Epidermal melanocyte (primary cell): Measurements from ENCODE around the gene RBMS3.
"Not testable (repeated sequence)": the region's sequence is repeated elsewhere in the genome, so short reads cannot be mapped to it uniquely, and the experiment has no call there.

Experiments
- DNase-seq: peaks from one replicate; pipeline ENCODE4 v3.0.0; 2011; ENCODE audit warnings: low spot score; ENCODE audit not compliant: insufficient read length

RBMS3 gene

DNA sequence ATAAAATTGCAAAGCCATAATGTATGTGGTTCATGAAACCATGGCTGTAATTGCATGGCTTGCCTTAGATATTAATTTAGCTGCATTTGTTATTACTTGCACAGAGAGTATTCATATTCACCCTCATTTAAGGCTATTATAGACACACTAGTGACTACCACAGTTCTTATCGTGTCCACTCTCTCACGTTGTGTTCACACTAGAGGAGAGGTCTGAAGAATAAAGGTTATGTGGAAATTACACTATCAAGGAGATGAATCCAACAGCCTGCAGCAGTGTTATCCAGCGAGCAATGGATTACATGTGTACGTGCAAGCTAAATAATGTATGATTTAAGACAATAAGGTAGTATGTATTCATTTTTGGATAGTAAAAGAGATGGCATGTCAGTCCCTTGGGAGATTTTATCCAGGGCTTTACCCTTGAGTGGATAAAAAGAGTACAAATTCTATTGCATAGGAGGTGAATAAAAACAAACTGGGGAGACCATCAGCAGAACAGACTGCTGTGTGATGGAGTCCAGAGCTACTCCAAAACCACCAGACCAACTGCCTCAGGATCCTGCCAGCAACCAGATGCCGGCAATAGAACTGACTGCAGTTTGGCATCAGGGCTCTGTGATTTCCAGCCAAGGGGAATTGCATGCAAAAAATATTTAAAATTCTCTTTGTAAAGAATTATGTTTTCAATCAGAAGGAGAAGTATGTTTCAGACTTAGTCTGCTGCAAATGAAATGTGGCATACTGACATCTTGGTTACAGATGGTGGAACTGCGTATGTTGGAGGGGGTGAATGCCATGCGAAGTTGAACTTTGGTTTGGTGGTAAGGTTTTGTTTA is 146.6 kb downstream of the RBMS3 start:
- DNase-seq = peak; percentile 52

DNA sequence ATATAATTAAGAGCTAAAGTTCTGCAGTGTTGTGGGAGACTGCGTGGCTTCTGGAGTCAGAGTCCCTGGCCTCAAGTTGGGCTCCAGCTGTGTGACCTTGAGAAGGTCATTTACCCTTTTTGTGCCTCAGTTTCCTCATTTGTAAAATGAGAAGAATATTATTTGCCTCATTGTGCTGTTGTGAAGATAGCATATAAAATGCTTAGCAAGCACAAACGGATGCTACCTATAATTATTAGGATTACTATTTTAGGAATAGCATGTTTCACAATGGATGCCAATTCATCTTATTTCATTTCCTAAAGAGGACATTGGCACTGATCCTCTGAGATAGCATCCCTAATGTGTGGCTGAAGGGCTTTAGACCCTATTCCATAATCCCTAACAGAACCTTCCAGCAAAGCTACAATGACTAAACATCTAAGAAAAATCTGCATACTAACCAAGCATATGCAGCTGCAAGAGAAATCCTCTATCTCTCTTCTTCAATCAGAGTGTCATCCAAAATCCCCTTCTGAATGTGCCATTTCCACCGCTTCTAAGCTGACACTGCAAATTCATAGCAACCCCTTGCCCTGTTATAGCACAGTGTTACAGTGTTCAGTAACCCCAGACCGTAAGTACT is 148.3 kb downstream of the RBMS3 start:
- DNase-seq = no peak

- DNase-seq = no peak
Measured at GRCh38 chr3:29430558-29430971, 149.7 kb downstream of the RBMS3 start.

GRCh38 chr3:29436612-29437323 is 155.9 kb downstream of the RBMS3 start:
- DNase-seq = no peak

- DNase-seq = no peak
Measured at GRCh38 chr3:29438580-29438979, 157.7 kb downstream of the RBMS3 start.

DNA sequence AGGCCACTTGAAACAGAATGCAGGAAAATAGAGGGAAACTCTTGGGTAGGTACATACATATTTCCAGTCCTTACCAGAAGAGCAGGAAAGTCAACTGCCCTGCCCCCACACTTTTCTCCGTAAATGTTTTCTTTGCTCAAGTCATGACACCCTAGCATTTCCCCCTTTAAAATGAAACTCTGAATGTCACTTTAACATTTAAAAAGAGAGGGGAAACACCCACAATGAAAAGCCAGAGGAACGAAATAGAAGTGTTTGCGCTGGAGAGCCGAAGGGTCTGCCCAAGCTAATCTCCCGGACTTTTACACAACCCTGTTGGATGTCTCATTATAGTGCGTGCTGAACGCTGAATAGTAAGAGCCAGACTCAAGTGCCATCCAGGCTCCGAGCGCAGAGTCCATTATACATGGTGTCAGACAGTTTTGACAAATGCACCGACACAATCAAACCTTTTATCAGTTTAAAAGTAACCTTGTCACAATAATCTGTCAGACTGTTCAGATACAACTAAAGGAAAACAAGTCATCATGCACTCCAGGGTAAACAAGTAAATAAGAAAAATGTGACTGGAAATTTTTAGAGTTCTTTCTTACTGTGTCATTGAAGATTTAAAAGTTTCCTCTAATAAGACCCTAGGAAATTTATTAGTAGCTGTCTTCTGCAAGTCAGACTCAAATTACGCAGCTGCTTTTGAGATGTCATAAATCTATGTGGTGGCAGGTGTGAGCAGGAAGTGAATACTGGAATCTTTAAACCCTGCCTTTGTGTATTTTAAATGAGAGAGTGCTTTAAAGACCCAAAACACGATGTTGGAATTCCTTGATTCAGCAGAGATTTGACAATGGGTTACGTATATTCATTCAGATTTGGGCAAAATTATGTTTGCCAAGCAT is 159.8 kb downstream of the RBMS3 start:
- DNase-seq = no peak

GRCh38 chr3:29441422-29441821 is 160.6 kb downstream of the RBMS3 start:
- no peak for DNase-seq

- no peak for DNase-seq
Measured at GRCh38 chr3:29447946-29448627, 167.2 kb downstream of the RBMS3 start.

DNA sequence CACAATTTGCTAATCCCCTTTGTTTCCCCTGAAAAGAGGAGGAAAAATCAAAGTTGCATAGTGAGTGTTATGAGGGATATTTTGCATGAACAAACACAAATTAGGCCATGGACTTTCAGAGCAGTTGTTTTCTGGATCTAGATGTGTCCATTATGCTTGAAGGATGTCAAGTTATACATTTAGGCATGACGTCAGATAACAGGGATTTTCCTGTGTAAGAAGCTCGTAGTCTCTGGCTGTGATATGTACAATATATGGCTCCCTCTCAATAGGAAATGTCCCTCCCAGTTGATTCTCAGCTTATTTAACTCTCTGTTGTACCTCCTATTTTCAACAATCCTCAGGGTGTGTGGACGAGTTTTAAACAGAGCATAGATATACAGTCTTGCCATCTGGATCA is 171.0 kb downstream of the RBMS3 start:
- no peak for DNase-seq

GRCh38 chr3:29452934-29453283 is 172.0 kb downstream of the RBMS3 start:
- no peak for DNase-seq

- DNase-seq = no peak
Measured at GRCh38 chr3:29453284-29454001, 172.6 kb downstream of the RBMS3 start.

DNA sequence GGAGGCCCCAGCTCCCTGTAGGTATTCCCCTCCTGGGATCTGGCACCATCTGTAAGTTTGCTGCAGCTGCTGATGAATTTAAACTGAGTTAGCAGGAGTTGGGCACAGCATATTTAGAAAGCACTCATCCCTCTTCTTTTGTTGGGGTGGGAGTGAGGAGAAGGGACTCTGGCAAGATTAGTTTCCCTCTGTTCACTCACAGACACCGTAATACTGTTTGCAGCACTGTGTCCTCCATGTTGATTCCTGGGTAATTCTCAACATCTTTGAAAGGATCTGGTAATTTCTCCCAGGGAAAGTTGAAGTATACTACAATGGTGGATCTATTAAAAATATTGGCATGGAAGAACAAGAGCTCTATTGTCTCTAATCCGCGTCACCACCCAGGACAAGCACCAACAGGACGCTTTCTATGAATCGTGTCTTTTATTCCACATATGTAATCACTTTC is 173.3 kb downstream of the RBMS3 start:
- no peak for DNase-seq

DNA sequence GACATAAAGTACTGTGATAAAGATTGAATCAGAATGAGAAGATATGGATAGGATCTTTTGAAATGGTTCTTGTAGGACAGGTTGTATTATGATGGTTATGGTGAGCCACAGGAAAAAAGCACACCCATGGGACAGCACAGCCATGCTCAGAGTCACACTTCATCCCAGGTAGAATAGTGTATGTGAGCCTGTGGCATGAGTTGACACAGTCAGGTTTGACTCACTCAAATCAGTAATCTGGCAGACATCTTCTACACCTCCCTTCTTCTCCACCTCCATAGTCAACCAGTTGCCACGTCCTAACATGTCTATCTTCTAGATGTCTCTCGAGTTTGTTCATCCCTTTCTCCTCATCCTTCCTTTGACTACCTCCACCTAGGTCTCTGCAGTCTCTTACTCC is 176.0 kb downstream of the RBMS3 start:
- no peak for DNase-seq

- DNase-seq = no peak
Measured at GRCh38 chr3:29463304-29463703, 182.4 kb downstream of the RBMS3 start.

- DNase-seq = no peak
Measured at GRCh38 chr3:29465836-29466235, 185.0 kb downstream of the RBMS3 start.

DNA sequence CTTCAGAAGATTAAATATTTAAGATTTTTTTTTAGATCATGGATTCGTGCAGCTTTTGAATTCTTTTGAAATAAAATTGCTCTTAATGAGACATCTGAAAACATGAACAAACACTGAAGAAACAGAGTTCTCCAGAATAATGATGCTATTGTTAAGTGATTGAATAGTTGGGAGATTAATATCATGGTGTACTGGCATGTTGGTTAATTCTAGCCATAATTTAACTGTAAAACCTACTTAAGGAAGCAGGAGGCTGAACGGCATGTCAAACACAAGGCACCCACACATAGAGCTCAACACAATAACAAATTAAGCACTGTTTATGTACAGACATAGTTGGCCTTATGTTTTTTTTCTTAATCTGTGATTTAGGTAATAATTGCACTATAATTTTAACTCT is 185.6 kb downstream of the RBMS3 start:
- DNase-seq = no peak

- DNase-seq = no peak
Measured at GRCh38 chr3:29468187-29468586, 187.3 kb downstream of the RBMS3 start.

DNA sequence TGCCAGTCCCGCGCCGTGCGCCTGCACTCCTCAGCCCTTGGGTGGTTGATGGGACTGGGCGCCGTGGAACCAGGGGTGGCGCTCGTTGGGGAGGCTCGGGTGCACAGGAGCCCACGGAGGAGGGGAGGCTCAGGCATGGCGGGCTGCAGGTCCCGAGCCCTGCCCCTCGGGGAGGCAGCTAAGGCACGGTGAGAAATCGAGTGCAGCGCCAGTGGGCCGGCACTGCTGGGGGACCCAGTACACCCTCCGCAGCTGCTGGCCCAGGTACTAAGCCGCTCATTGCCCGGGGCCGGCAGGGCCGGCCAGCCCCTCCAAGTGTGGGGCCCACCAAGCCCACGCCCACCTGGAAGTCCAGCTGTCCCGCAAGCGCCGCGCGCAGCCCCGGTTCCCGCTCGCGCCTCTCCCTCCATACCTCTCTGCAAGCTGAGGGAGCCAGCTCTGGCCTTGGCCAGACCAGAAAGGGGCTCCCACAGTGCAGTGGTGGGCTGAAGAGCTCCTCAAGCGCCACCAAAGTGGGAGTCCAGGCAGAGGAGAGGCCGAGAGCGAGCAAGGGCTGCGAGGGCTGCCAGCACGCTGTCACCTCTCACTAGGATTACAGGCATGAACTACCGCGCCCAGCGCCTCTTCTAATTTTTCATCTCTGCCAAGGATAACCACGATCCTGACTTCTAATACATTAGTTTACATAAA is 192.8 kb downstream of the RBMS3 start:
- DNase-seq = not testable (repeated sequence)

GRCh38 chr3:29475305-29475840 is 194.5 kb downstream of the RBMS3 start:
- no peak for DNase-seq
